ENCODE measurements around the gene ALG11. TPM values are rescaled to one million over a fixed set of nuclear protein-coding genes. Genes with fewer than 3 reads are reported as not detected.
"Not testable (repeated sequence)": the region's sequence is repeated elsewhere in the genome, so short reads cannot be mapped to it uniquely, and the experiment has no call there.

The ALG11 gene
- total RNA-seq, 1 experiment from 2014 or later, result 8.7 TPM

- no peak for DNase-seq (ENCODE audit: low read depth)
Measured at GRCh38 chr13:52026246-52026626, 14.0 kb downstream of the ALG11 start.

DNA sequence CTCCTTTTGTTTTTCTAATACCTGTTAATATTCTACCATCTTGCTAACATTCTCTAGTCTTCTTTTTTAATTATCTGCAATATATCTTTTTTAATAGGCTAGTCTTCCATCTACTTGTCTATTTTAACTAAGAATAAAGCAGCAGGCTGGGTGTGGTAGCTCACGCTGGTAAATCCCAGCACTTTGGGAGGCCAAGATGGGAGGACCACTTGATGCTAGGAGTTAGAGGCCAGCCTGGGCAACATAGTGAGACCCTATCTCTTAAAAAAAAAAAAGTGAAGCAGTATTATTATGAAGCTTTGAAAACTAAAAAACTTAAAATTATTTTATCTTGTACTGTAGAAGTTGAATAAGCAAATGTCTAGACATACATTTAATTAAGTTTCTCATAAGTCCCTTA is 15.6 kb downstream of the ALG11 start:
- DNase-seq (ENCODE audit: low read depth), result no peak

DNA sequence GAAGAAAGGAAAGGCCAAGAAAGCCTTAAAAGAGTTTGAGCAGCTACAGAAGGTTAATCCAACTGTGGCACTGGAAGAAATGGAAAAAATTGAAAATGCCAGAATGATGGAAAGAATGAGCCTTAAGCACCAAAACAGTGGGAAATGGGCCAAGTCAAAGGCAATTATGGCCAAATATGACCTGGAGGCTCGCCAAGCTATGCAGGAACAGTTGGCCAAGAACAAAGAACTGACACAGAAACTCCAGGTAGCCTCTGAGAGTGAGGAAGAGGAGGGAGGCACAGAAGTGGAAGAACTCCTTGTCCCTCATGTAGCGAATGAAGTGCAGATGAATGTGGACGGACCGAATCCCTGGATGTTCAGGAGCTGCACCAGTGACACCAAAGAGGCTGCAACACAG is 17.4 kb downstream of the ALG11 start:
- DNase-seq (ENCODE audit: low read depth), result no peak

DNA sequence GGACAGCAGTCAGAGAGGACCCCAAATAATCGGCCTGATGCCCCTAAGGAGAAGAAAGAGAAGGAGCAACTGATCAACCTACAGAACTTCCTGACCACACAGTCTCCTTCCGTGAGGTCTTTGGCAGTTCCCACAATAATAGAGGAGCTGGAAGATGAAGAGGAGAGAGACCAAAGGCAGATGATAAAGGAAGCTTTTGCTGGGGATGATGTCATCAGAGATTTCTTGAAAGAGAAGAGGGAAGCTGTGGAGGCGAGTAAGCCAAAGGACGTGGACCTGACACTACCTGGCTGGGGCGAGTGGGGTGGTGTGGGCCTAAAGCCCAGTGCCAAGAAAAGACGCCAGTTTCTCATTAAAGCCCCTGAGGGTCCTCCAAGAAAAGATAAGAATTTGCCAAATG is 18.2 kb downstream of the ALG11 start:
- DNase-seq (ENCODE audit: low read depth), result not testable (repeated sequence)

- no peak for DNase-seq (ENCODE audit: low read depth)
Measured at GRCh38 chr13:52033039-52033438, 20.8 kb downstream of the ALG11 start.

DNA sequence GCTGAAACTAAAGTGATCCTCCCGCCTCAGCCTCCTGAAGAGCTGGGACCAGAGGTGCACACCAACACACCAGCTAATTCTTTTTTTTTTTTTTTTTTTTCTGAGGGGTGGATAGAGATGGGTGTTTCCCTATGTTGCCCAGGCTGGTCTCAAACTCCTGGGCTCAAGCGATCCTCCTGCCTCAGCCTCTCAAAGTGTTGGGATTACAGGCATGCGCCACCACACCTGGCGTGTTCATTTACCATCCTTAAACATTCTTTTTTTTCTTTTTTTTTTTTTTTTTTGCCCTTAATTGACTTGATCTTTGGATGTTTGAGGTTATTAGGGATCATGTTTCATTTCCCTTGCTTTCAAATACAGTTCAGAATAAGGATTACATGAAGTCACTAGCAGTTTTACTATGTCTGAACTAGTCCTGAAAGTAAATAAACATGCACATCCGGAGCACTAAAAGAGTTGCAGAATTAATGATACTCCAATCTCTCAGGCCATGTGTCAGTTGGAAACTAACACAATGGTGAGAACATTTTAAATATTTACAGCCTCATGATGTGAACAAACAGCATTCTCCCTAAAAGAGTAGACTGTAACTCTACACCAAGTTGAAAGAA is 22.5 kb downstream of the ALG11 start:
- no peak for DNase-seq (ENCODE audit: low read depth)

DNA sequence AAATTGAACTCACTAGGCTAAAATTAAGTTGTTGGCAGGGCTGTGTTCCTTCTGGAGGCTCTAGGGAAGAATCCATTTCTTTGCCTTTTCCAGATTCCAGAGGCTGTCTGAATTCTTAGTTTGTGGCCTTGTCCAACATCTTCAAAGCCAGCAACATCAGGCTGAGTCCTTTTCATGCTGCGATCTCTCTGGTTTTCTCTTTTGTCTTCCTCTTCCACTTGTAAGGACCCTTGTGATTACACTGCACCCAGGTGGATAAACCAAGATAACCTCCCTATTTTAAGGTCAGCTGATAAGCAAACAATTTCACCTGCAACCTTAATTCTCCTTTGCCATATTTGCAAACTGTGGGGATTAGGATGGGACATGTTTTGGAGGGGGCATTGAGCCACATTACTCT is 23.8 kb downstream of the ALG11 start:
- no peak for DNase-seq (ENCODE audit: low read depth)

GRCh38 chr13:52043675-52044074 is 31.5 kb downstream of the ALG11 start:
- DNase-seq (ENCODE audit: low read depth), result no peak

DNA sequence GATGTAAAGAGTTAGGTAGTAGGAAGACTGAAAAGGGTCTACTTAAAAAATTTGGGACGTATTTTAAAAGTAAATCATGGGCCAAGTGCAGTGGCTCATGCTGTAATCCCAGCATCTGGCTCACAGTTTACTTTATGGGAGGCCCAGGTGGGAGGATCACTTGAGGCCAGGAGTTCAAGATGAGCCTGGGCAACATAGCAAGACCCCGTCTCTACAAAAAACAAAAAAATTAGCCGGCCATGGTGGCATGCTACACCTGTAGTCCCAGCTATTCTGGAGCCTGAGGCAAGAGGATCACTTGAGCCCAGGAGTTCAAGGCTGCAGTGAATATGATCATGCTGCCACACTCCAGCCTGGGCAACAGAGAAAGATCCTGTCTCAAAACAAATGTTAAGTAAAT is 35.3 kb downstream of the ALG11 start:
- no peak for DNase-seq (ENCODE audit: low read depth)

DNA sequence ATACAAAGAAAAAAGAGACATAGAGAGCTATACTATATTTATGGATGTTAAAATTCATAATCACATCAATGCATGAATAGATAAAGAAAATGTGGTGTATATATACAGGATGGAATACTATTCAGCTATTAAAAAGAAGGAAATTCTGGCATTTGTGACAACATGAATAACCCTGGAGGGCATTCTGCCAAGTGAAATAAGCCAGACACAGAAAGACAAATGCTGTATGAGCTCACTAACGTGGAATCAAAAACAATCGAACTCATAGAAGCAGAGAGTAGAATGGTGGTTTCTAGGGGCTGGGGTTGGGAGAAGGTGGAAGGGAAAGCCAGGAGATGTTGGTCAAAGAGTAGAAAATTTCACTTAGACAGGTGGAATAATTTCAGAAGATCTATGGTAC is 36.3 kb downstream of the ALG11 start:
- DNase-seq (ENCODE audit: low read depth), result no peak

DNA sequence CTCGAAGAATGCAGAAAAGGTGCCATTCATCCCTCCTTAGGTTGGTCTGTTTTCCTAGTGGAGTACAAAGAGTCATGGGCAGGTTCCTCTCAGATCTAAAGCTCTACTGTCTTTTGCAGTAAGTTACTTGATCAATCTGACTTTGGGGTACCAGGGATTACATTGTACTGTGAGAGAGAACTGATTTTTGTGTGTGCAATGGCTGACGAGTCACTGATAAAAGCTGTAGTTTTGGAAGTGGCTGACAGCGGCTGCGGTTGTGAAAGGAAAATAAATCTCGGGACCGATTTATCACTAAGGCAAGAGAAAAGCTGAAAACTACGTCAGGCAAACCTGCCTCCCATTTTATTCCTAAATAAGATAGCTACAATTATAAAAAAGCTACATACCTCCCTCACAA is 39.2 kb downstream of the ALG11 start:
- no peak for DNase-seq (ENCODE audit: low read depth)

DNA sequence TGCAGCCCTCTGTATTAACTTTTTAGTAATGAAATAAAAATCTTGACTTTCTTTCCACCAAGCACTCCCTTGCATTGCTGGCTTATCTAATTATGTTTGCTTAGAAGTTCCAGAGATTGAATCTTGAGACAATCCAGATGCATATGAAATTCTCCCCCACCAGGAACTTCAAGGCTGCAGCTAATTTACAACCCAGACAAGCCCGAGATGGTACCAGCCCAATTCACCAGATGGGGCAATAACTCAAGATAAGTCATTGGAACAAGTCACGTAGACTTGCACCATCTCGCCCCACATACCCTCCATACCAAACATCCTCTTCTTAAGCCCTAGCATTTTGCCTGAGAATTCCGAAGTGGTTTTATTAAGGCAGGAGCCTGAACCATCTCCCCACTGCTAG is 41.3 kb downstream of the ALG11 start:
- DNase-seq (ENCODE audit: low read depth), result no peak

DNA sequence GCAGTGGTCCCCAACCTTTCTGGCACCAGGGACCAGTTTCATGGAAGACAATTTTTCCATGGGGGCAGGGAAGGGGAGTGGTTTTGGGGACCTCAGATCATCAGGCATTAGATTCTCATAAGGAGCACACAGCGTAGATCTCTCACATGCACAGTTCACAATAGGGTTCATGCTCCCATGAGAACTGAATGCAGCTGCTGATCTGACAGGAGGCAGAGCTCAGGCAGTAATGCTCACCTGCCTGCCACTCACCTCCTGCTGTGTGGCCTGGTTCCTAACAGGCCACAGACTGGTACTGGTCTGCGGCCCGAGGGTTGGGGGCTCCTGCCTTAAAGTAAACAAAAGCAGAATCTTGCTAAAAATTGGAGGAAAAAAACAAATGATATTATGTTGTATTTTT is 48.9 kb downstream of the ALG11 start:
- not testable (repeated sequence) for DNase-seq (ENCODE audit: low read depth)

DNA sequence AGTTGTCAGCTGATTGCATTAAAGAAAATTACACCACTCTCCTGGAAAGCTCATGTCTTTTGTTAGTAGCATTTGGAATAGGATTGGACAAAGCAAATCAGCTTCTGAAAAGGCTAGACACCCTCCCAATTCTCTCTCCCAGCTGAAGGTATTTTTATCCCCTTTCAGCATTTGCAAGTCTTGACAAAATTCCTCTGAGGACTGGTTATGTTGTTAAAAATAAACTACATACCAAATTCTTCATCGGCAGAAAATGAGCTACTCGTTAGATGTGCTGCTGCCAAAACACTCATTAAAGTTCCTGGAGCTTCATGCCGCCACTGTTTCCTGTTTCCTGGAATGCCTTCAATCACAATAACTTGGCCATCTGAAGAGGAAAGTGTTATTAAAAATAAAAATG is 49.4 kb downstream of the ALG11 start:
- no peak for DNase-seq (ENCODE audit: low read depth)

- peak; percentile 6 for DNase-seq (ENCODE audit: low read depth)
Measured at GRCh38 chr13:52067237-52067636, 55.0 kb downstream of the ALG11 start.

GRCh38 chr13:52070929-52071523 is 58.8 kb downstream of the ALG11 start:
- DNase-seq (ENCODE audit: low read depth), result peak; percentile 61

Other genes with a start within 250 kb of the ALG11 start
- gene DHRS12, start 208.2 kb upstream of the ALG11 start, total RNA-seq (2014; rRNA removed; shearing (Covaris generic)), result 0.94 and 5.9 TPM in 2 replicates
- gene TMEM272, start 167.2 kb upstream of the ALG11 start, total RNA-seq (2014; rRNA removed; shearing (Covaris generic)), result not detected in 2 replicates
- gene CCDC70, start 150.4 kb upstream of the ALG11 start, total RNA-seq (2014; rRNA removed; shearing (Covaris generic)), result not detected in 2 replicates
- 2.2 and 2.3 TPM in 2 replicates for gene ATP7B, start 948 bp upstream of the ALG11 start, total RNA-seq (2014; rRNA removed; shearing (Covaris generic))
- 5.9 and 6.6 TPM in 2 replicates for gene UTP14C, start 12.3 kb downstream of the ALG11 start, total RNA-seq (2014; rRNA removed; shearing (Covaris generic))
- gene NEK5, start 116.7 kb downstream of the ALG11 start, total RNA-seq (2014; rRNA removed; shearing (Covaris generic)), result not detected in 2 replicates
- gene NEK3, start 147.2 kb downstream of the ALG11 start, total RNA-seq (2014; rRNA removed; shearing (Covaris generic)), result 2.1 and 3.0 TPM in 2 replicates

All from HT1080 (cell line).